Osteocyte (in vitro differentiated cells): Measurements from ENCODE around the gene CNOT3. TPM values are rescaled to one million over a fixed set of nuclear protein-coding genes. Genes with fewer than 3 reads are reported as not detected.

Source experiments
- DNase-seq: peaks from one replicate; pipeline ENCODE4 v3.0.0; 2021; ENCODE audit warnings: mixed read lengths; ENCODE audit not compliant: unreplicated experiment; ENCODE audit errors: extremely low spot score
- H3K27ac Mint-ChIP-seq: one replicate; pipeline ENCODE4 v1.8.0; 2021; ENCODE audit warnings: mild to moderate bottlenecking, mixed read lengths; ENCODE audit not compliant: unreplicated experiment
- H3K27me3 Mint-ChIP-seq: one replicate; pipeline ENCODE4 v1.8.0; 2021; ENCODE audit warnings: mixed read lengths; ENCODE audit not compliant: unreplicated experiment
- H3K36me3 Mint-ChIP-seq: one replicate; pipeline ENCODE4 v1.8.0; 2021; ENCODE audit warnings: mixed read lengths; ENCODE audit not compliant: unreplicated experiment
- H3K4me1 Mint-ChIP-seq: one replicate; pipeline ENCODE4 v1.8.0; 2021; ENCODE audit warnings: mixed read lengths; ENCODE audit not compliant: unreplicated experiment
- H3K4me3 Mint-ChIP-seq: one replicate; pipeline ENCODE4 v1.8.0; 2021; ENCODE audit warnings: mild to moderate bottlenecking, moderate library complexity, mixed read lengths; ENCODE audit not compliant: unreplicated experiment
- H3K9me3 Mint-ChIP-seq: one replicate; pipeline ENCODE4 v1.8.0; 2021; ENCODE audit warnings: mixed read lengths; ENCODE audit not compliant: unreplicated experiment
- CTCF ChIP-seq: fragments of 200-600 bp; sonication (generic); IDR thresholded peaks from 2 replicates; pipeline ENCODE4 v1.5.0; 2021; ENCODE audit warnings: antibody characterized with exemption, mild to moderate bottlenecking, moderate library complexity
- total RNA-seq: library from RNA; stranded (reverse); gene quantifications from 2 replicates; pipeline ENCODE4 v1.2.1, GENCODE V29; 2021

Gene CNOT3
- total RNA-seq, 1 donor from 2014 or later, result 50.5 TPM

- no peak for DNase-seq
- Mint-ChIP-seq H3K27me3 (peaks cover 5% of the 10 kb centered on the region), H3K36me3 (peaks cover 5% of the 10 kb centered on the region), H3K4me3 (peak overlapping the region; percentile 84), H3K9me3 (no peaks in the 10 kb centered on the region), H3K4me1 (peaks cover 32% of the 10 kb centered on the region), H3K27ac (peak overlapping the region; percentile 84)
- TF ChIP-seq CTCF, result no peak
These were observed 1.1 kb downstream of the CNOT3 start for GRCh38 chr19:54138489-54139256.

GRCh38 chr19:54141356-54141755, 3.8 kb downstream of the CNOT3 start:
- no peak for TF ChIP-seq CTCF
- H3K9me3 Mint-ChIP-seq, result no peaks in the 10 kb centered on the region
- no peaks in the 10 kb centered on the region for H3K27me3 Mint-ChIP-seq
- H3K4me1 Mint-ChIP-seq, result peaks cover 25% of the 10 kb centered on the region
- no peak overlapping the region for H3K4me3 Mint-ChIP-seq
- no peak overlapping the region for H3K27ac Mint-ChIP-seq
- no peak for DNase-seq
- peaks cover 24% of the 10 kb centered on the region for H3K36me3 Mint-ChIP-seq

- Mint-ChIP-seq H3K4me1 (peaks cover 21% of the 10 kb centered on the region), H3K9me3 (no peaks in the 10 kb centered on the region), H3K27ac (no peak overlapping the region), H3K27me3 (no peaks in the 10 kb centered on the region), H3K36me3 (peaks cover 32% of the 10 kb centered on the region), H3K4me3 (no peak overlapping the region)
- TF ChIP-seq CTCF, result no peak
- DNase-seq, result no peak
These were observed 4.7 kb downstream of the CNOT3 start for GRCh38 chr19:54142166-54142780.

GRCh38 chr19:54145541-54146158, 8.1 kb downstream of the CNOT3 start:
- H3K36me3 Mint-ChIP-seq, result peaks cover 48% of the 10 kb centered on the region
- no peak for DNase-seq
- no peaks in the 10 kb centered on the region for H3K27me3 Mint-ChIP-seq

More at GRCh38 chr19:54145541-54146158, 8.1 kb downstream of the CNOT3 start:
- no peak overlapping the region for H3K27ac Mint-ChIP-seq
- H3K4me3 Mint-ChIP-seq, result no peak overlapping the region
- no peaks in the 10 kb centered on the region for H3K9me3 Mint-ChIP-seq
- peaks cover 3% of the 10 kb centered on the region for H3K4me1 Mint-ChIP-seq
- no peak for TF ChIP-seq CTCF
